Retinal pigment epithelial cell (primary cell): Measurements from ENCODE around the gene SEPHS1.
"Not testable (repeated sequence)": the region's sequence is repeated elsewhere in the genome, so short reads cannot be mapped to it uniquely, and the experiment has no call there.

Experiments used
- DNase-seq: peaks from one replicate; pipeline ENCODE4 v3.0.0-alpha.2; 2010; ENCODE audit warnings: low read depth
- H3K4me3 ChIP-seq: 2 replicates; pipeline ENCODE4 v1.5.1; 2011; ENCODE audit warnings: mild to moderate bottlenecking, low read length, control low read depth, moderate library complexity
- TF ChIP-seq, protein P1 (sequence below): conservative IDR thresholded peaks from 2 replicates; pipeline ENCODE4 v1.5.1; 2011; ENCODE audit warnings: low read depth, low read length, control low read depth, inconsistent platforms

Gene SEPHS1

DNA sequence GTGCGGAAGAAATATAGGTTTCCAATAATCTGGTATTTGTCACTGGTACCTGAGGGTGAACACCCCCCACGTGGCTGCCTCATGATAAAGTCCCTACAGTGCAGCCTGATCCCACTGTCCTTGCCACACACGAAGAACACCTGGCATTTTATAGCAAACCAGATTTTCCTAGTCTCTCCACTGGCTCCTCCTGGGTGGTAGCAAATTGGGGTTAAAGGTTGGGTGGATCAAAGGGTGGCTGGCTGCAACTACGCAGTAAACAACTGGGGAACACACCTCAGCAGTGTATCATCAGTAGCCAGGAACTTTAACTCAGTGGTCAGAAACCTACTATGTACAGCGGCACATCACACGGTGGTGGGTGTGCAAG is 10.3 kb downstream of the SEPHS1 start:
- no peak for DNase-seq
- H3K4me3 ChIP-seq: no peak overlapping the region
- TF ChIP-seq, protein P1, sequence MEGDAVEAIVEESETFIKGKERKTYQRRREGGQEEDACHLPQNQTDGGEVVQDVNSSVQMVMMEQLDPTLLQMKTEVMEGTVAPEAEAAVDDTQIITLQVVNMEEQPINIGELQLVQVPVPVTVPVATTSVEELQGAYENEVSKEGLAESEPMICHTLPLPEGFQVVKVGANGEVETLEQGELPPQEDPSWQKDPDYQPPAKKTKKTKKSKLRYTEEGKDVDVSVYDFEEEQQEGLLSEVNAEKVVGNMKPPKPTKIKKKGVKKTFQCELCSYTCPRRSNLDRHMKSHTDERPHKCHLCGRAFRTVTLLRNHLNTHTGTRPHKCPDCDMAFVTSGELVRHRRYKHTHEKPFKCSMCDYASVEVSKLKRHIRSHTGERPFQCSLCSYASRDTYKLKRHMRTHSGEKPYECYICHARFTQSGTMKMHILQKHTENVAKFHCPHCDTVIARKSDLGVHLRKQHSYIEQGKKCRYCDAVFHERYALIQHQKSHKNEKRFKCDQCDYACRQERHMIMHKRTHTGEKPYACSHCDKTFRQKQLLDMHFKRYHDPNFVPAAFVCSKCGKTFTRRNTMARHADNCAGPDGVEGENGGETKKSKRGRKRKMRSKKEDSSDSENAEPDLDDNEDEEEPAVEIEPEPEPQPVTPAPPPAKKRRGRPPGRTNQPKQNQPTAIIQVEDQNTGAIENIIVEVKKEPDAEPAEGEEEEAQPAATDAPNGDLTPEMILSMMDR: no peak

DNA sequence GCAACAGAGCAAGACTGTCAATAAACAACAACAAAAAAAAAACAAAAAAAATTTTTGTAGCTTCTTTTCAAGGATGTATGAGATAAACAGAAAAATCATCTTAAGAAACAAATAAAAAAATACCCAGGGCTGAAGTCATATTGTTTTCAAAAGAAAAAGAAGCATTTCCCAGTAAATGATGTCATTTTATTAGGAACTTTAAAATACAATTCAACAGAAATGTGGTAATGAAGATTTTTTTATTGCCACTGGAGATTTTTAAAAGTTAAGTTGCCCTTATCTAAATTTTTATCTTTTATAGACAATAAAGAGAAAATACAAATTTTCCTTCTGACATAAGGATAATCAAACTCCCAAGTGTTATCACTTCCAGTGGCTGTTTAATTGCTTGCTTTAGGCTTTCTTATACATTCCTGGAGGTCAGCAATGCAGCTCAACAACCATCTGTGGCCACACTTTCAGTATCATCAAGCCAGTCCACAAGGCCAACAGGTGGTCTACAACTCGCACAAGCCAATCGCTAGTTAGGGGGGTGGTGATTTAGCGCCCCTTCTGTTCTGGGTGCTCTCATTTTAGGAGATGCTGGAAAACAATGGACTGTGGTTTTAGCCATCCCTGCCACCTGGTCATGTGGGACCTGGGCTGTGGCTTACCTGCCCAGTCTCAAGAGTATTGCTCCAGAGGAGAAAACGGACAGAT is 10.8 kb downstream of the SEPHS1 start:
- H3K4me3 ChIP-seq: no peak overlapping the region
- DNase-seq: no peak
- TF ChIP-seq, protein P1: no peak

DNA sequence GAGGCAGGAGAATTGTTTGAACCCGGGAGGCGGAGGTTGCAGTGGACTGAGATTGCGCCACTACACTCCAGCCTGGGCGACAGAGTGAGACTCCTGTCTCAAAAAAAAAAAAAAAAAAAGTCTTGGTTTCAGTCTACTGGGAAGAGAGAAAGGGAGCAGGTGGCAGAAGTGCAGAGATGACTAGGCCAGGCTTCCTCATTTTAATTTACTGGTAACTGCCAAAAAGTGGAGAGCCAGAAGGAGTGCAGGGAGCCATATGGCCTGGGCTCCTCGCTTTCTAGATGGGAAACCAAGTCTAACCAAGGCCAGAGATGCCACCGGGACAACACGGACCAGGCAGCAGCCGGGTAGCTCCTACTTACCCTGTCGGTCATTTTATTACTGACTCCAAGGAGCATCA is 12.2 kb downstream of the SEPHS1 start:
- DNase-seq: no peak
- TF ChIP-seq, protein P1: no peak

DNA sequence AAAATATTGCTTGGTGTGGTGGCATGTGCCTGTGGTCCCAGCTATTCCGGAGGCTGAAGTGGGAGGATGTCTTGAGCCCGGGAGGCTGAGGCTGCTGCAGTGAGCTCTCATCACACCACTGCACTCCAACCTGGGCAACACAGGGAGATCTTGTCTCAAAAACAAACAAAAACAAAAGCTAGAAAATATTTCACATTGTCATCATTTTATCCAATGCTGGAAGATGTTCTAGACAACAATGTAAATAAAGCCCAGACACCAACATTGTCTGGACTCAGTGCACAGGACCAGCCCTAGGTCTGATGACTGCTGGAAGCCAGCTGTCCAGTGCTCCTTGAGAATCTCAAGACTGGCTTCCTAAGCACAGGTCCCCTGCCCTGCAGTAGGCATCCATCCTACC is 13.5 kb downstream of the SEPHS1 start:
- no peak overlapping the region for H3K4me3 ChIP-seq
- TF ChIP-seq, protein P1: no peak
- no peak for DNase-seq

More for the DNA sequence above, 12.2 kb downstream of the SEPHS1 start:
- H3K4me3 ChIP-seq: no peak overlapping the region

DNA sequence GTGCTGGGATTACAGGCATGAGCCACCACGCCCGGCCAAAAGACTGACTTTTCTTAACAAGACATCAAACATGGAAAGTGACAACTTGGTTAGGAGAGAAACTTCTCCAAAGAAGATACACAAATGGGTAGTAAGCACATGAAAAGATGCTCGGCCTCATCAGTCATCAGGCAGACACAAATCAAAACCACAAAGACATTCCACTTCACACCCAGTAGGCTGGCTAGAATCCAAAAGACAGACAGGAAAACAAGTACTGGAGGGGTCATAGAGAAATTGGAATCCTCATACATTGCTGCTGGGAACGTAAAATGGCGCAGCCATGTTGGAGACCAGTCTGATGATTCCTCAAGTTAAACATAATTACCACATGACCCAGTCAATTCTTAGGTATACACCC is 16.4 kb downstream of the SEPHS1 start:
- H3K4me3 ChIP-seq: no peak overlapping the region
- no peak for DNase-seq
- TF ChIP-seq, protein P1: no peak

DNA sequence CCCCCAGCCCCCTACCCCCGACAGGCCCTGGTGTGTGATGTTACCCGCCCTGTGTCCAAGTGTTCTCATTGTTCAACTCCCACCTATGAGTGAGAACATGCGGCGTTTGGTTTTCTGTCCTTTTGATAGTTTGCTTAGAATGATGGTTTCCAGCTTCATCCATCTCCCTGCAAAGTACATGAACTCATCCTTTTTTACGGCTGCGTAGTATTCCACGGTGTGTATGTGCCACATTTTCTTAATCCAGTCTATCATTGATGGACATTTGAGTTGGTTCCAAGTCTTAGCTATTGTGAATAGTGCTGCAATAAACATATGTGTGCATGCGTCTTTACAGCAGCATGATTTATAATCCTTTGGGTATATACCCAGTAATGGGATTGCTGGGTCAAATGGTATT is 17.1 kb downstream of the SEPHS1 start:
- not testable (repeated sequence) for H3K4me3 ChIP-seq, DNase-seq

DNA sequence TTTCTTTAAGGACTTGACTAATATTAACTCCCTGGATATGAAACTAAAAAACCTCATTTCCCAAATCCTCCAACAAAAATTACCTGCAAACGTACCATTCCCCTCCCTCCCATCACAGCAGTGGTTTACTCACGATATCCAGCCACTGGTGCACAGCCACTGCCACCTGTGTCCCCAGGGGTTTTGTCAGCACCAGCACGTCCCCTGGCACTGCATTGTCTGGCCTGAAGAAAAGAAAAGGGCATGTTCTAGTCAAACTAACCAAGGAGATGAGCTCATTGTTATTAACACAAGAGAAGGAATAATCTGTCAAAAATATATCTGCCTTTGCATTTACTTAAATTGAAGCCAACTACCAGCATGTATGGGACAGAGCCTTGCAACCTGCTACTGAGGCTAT is 18.5 kb downstream of the SEPHS1 start:
- DNase-seq: no peak
- no peak overlapping the region for H3K4me3 ChIP-seq
- TF ChIP-seq, protein P1: no peak
